ENCODE measurements around the gene MIEN1. TPM values are rescaled to one million over a fixed set of nuclear protein-coding genes. Genes with fewer than 3 reads are reported as not detected.

Gene MIEN1
- total RNA-seq, 2 donors from 2014 or later: 79.1 to 98.2 TPM

GRCh38 chr17:39756380-39757079 is 26.2 kb upstream of the MIEN1 start:
- H3K9me3 ChIP-seq: no peaks in the 10 kb centered on the region
- peaks cover 21% of the 10 kb centered on the region for H3K4me1 ChIP-seq
- H3K36me3 ChIP-seq (replicated peaks in 1 of 2; ENCODE audit: insufficient read depth in 1 of 2, low read depth in 2 of 2): no peaks in the 10 kb centered on the region
- intact Hi-C loops (cut with DNase I): loop anchor here (5.0 kb wide), 1 partner anchor 144 kb away; no protein-coding TSS in a partner anchor
- H3K27me3 ChIP-seq: no peaks in the 10 kb centered on the region
- DNase-seq: no peak
- no peak for ATAC-seq
- 31 to 50% methylated on average over 5 to 7 of the region's 7 CpGs for WGBS, 2 donors
- no peak for TF ChIP-seq POLR2A (IDR thresholded peaks at IDR 0.05)
- TF ChIP-seq CTCF (IDR thresholded peaks at IDR 0.05): no peak
- no peak overlapping the region for H3K4me3 ChIP-seq
- H3K27ac ChIP-seq: no peak overlapping the region

GRCh38 chr17:39755554-39756379 is 25.4 kb upstream of the MIEN1 start:
- intact Hi-C loops (cut with DNase I): loop anchor here (5.0 kb wide), 1 partner anchor 143 kb away; no protein-coding TSS in a partner anchor
- no peak for TF ChIP-seq POLR2A (IDR thresholded peaks at IDR 0.05)
- H3K27ac ChIP-seq: peak overlapping the region in 1 of 4 donors; percentile 93
- no peak overlapping the region for H3K4me3 ChIP-seq
- no peaks in the 10 kb centered on the region for H3K9me3 ChIP-seq
- ATAC-seq (no peak), DNase-seq (no peak)
- 53 to 55% methylated on average over 13 to 17 of the region's 18 CpGs for WGBS, 2 donors
- no peaks in the 10 kb centered on the region for H3K27me3 ChIP-seq
- H3K4me1 ChIP-seq: peaks cover 29% of the 10 kb centered on the region
- H3K36me3 ChIP-seq (replicated peaks in 1 of 2; ENCODE audit: insufficient read depth in 1 of 2, low read depth in 2 of 2): no peaks in the 10 kb centered on the region

GRCh38 chr17:39754958-39755553 is 24.7 kb upstream of the MIEN1 start:
- DNase-seq: no peak
- no peaks in the 10 kb centered on the region for H3K9me3 ChIP-seq
- peak overlapping the region; percentile 79 to 93 (median 84) for H3K27ac ChIP-seq
- TF ChIP-seq CTCF (IDR thresholded peaks at IDR 0.05): no peak
- H3K4me1 ChIP-seq: peaks cover 36% of the 10 kb centered on the region
- WGBS, 2 donors: 37 to 61% methylated on average over 12 to 18 of the region's 21 CpGs
- no peaks in the 10 kb centered on the region for H3K27me3 ChIP-seq
- intact Hi-C loops (cut with DNase I): loop anchor here (5.0 kb wide), 1 partner anchor 143 kb away; no protein-coding TSS in a partner anchor
- no peaks in the 10 kb centered on the region for H3K36me3 ChIP-seq (replicated peaks in 1 of 2; ENCODE audit: insufficient read depth in 1 of 2, low read depth in 2 of 2)
- no peak for ATAC-seq
- H3K4me3 ChIP-seq: peak overlapping the region; percentile 10 to 55

- Histone ChIP-seq H3K36me3 (replicated peaks in 1 of 2; ENCODE audit: insufficient read depth in 1 of 2, low read depth in 2 of 2) (no peaks in the 10 kb centered on the region), H3K9me3 (no peaks in the 10 kb centered on the region), H3K4me3 (peak overlapping the region; percentile 16 to 55), H3K27ac (peak overlapping the region; percentile 79 to 93 (median 84)), H3K4me1 (peaks cover 43% of the 10 kb centered on the region), H3K27me3 (no peaks in the 10 kb centered on the region)
- intact Hi-C loops (cut with DNase I): no loop called here
- DNase-seq (peak; percentile 90 to 95 (median 92)), ATAC-seq (peak; percentile 83)
- TF ChIP-seq CTCF (IDR thresholded peaks at IDR 0.05): peak; percentile 96 to 100 (median 99)
- TF ChIP-seq POLR2A (IDR thresholded peaks at IDR 0.05): peak; percentile 48 to 84 (median 83)
- WGBS, 2 donors: 0% methylated on average over 2 to 43 of the region's 91 CpGs
These were observed 24.0 kb upstream of the MIEN1 start for GRCh38 chr17:39754161-39754957.

Measured in body of pancreas (tissue), 4 donors.